Stimulated activated CD8-positive, alpha-beta memory T cell treated with anti-CD3 and anti-CD28 coated beads, Interleukin-7, amount 100 ng/mL, for 24 hours (primary cell): ENCODE data around the gene EPSTI1.
"Not testable (repeated sequence)": the region's sequence is repeated elsewhere in the genome, so short reads cannot be mapped to it uniquely, and the experiment has no call there.

ENCODE experiments used
- DNase-seq: peaks from one replicate; pipeline ENCODE4 v3.0.0-alpha.2; 2020; ENCODE audit warnings: low read depth

Gene EPSTI1

DNA sequence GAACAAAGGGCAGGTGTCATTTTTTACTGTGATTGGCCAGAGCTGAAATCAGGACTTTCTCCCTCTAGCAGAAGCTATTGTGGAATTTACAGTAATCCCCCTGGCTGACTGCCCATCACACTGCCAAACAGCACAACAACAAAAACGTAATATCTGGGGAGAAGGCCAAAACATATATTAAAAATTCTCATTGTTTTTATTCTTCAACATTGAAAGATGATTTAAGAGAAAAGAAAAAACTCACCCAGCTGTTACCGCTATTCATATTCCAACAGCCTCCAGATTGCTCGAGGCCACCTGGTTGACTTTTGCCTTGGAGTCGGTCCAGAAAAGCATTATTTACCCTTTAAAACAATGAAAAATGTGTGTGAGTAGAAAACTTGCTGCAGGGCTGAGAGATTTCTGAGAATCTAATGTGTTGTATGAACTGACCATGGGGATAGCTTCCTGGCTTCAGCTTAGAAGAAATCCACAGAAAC lies 97.2 kb downstream of the EPSTI1 start:
- DNase-seq: no peak

- DNase-seq: no peak
These were observed 98.8 kb downstream of the EPSTI1 start for GRCh38 chr13:42893214-42893671.

DNA sequence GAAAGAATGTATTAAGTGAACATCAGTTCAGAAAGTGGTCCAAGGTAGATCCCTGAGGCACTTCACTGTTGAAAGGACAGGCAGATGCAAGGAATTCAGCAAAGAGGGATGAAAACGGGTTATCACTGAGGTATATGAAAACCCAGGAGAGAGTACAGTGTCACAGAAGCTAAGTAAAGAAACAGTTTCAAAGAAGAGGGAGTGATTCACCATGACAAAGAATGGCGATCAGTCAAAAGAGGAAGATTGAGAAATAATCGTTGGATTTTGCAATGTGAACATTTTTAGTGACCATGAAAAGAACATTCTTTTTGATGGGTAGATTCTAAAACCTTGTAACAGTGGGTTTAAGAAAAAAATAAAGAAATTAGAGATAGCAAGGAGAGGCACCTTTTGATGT lies 99.3 kb downstream of the EPSTI1 start:
- no peak for DNase-seq

DNA sequence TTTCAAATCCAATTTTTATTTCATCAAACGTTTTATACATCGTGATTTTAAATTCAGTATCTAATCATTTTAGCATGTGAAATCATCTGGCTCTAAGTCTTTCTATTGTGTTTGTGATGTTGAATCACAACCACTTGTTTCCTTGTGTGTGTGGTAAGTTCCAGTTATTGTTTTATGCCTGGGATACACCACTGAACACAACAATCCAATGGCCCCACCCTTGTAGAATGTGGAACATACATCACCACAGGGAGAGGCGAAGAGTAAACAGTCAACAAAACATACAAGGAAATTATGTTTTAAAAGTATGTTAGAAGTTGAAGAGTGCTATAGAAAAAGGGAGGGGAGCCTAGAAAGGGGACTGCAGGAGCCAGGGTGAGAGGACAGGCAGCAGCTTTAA lies 100.5 kb downstream of the EPSTI1 start:
- no peak for DNase-seq

GRCh38 chr13:42885325-42885724 lies 106.7 kb downstream of the EPSTI1 start:
- no peak for DNase-seq

DNA sequence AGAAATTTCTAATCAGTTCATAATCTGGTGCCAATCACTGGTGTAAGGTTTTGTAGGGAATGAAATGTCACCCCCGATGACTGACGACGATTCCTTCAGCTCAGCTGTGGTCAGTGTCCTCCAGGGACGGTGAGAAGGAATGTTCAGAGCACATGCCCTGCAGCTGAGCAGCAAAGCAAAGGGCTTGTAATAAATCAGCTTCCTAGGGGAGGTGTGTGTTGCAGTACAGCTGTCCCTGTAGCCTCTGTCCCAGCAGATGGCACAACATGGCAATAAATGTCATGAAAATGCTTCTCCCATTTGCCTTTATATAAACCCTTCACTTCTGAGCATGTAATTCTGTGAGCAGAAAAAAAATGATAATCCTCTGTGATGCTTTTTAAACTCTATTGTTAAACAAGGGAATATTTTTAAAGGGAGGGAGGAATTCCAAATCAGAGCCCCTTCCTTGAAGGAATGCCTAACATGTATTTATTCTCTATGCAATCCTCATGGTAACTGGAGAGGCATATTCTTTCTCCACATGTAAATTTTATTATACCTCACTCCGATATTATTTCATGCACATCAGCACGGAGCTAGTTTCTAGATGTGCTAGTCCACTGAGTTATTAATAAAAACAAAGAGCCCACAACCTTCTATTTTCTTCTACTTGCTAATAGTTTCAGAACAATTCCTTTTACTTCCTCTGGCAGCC lies 108.1 kb downstream of the EPSTI1 start:
- no peak for DNase-seq

DNA sequence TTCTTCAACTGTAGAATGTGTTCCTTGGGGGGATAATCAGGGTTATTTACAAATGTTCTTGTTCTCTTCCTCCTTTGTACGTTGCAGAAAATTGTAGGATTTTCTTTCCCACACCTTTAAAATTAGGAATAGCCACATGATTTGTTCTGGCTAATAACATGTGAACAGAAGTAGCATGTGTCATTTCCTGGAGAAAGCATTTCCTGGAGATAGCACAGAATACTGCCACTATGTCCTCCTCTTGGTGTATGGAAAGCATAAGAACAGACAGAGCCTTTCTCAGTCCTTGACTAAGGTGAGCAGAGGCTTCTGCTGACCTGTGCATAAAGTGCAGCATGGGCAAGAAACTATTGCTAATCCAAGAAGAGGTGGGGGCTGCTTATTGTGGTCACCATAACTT lies 108.9 kb downstream of the EPSTI1 start:
- DNase-seq: no peak

- no peak for DNase-seq
These were observed 111.9 kb downstream of the EPSTI1 start for GRCh38 chr13:42880056-42880605.

DNA sequence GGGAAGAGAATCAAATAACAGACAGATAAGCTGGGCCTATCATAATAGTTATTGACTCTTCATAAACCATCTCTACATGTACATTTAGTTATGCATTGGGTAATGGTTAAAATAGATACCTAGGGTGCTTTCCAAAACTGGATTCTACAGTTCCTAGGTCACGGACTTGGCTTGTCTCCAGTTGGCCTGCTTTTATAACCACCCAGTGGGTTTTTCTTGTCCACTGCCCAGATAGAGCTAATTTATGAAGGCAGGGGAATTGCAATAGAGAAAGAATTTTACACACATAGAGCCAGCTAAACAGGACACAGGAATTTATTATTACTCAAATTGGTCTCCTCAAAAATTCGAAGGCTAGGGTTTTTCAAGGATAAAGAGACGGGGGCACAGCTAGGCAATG lies 113.3 kb downstream of the EPSTI1 start:
- DNase-seq: no peak

- no peak for DNase-seq
These were observed 115.0 kb downstream of the EPSTI1 start for GRCh38 chr13:42876887-42877545.

DNA sequence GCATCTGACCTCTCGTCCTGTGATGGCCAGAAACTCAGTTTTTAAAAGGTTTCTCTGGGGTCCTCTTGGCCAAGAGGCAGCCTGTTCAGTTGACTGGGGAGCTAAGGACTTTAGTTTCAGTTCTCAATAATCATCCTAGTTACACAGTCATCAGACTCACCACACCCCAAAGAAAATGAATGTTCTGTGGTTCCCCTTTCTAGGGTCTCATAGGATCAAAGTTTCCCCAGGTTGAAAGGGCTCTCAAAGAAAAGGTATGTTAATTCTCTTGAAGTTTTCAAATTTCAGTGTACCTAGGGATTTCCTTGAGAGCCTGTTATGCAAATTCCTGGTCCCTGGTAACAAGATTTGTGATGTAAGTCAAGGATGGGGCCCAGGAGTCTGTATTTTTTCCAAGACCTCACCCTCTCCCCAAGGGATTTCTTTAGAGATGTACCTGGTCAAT lies 115.7 kb downstream of the EPSTI1 start:
- DNase-seq: no peak

DNA sequence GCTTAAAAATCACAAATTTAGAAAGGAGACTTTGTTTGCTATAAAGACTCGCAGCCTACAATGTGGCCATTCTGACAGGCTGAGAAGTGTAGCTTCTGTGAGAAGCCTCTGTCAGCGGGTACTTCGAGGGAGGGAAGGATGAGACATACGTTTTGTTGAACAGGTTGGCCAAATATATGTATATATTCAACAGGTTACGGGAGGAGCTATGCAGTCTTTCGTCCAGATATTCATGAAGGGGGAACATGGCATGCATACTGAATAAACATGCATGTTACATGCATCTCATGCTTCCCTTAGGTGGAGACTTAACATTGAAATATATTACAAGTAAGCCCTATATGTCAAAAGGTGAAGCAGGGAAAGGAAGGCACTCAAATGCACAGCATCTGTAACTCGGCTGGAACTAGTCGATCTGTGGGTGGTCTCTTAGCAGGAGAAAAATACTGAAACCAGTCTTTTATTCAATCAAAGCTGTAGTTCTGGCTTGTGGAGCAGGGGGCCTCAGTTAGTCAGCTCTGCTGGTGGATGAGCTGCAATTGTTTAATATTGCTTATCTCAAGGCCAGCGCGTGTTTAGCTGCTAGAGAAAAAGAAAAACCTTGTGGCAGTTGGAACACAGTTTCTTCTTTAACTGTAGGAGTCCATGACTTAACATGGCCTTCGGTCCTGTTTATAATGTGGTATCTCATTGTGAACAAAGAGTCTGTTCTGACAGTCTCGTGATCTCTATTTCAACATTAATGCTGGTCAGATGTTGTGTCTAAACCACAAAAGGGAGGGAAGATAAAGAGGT lies 116.4 kb downstream of the EPSTI1 start:
- no peak for DNase-seq

DNA sequence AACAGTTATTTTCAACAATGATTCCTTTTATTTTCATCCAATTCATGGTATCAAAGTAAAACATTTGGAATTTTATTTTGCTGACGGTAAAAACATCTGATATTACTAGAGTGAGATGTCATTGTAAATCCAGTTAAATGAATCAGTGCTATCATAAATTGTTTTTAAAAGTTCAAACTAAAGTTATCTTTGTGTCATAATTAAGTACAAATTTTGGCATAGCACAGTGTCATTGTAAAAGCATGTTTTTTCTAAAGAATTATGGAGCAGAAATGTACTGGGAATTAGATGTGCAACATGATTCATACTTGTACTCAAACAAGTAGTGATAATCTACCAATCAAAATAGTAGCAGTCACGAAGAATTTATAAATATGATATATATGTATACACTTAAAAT lies 117.8 kb downstream of the EPSTI1 start:
- DNase-seq: no peak

DNA sequence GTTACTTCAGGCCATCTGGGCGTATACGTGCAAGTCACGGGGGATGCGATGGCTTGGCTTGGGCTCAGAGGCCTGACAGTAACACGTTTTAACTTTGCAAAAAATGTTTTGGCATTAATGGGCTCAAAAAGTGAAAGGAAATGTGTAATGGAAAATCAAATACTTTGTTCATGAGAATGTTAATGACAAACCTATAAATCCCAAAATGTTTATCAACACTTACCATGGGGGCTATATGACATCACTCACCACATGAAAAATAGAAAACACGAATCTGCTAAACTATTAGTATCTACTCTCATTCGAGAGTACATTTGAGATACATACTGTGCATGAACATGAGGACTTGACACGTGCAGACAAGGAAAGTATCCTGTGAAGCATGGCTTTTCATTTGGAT lies 119.0 kb downstream of the EPSTI1 start:
- DNase-seq: no peak

GRCh38 chr13:42867232-42867631 lies 124.8 kb downstream of the EPSTI1 start:
- DNase-seq: no peak

DNA sequence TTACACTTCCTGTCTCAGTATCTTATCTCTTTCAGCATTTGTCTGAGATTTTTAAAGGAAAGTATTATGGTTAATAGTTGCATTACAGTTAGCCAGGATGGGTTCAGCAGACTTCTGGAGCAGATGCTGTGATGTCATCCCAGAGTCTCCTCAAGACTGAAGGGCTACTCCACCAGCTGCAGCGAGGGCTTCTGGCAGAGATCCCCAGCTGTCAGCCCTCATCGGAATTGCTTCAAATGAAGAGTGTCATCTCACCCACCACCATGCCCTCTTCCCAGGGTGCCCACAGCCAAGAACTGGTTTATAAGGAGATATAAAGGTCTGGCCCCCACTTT lies 126.3 kb downstream of the EPSTI1 start:
- DNase-seq: no peak

DNA sequence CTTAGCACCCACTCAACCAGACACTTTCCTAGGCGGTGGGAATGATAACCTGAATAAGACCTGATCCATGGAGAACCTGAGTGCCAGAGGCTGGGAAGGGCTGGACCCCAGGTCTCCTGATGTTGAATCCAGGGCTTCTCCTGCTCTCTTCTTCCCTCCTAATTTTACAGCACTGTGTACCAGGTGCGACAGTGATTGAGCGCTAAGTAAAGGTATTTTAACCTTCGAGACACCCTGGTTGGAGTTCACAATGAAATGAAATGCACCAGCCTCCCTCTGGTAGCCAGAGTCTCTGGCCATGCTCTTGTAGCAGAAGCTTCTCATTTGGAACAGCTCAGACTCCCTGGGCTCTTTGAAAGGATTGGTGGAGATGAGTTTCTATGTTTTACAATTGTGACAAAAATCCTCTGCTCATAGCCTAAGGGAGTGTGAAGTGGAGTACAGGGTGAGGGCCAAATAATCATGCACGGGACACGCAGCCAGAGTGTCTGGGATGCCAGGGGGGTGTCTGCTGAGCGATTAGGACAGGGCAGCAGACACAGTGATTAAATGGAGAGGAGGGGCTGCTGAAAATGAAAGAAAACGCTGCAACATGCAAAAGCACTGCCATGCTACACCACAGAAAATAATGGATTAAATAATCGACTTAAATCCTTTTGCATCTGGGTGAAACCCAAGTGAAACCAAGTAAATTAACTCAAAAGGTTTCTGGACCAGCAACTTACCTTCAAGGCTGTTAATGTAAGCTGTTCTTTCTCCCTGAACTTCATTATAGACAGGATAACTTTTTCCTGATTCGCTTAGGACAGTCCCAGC lies 126.9 kb downstream of the EPSTI1 start:
- no peak for DNase-seq

DNA sequence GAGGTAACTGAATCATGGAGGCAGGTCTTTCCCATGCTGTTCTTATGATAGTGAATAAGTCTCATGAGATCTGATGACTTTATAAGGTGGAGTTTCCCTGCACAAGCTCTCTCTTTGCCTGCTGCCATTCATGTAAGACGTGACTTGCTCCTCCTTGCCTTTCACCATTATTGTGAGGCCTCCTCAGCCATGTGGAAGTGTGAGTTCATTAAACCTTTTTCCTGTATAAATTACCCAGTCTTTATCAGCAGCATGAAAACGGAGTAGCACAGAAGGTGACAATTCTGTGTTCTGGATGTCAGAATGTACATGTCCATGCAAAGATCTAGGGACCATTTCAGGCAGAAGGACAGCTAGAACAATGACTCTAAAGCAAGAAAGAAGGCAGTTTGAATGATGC lies 129.7 kb downstream of the EPSTI1 start:
- DNase-seq: not testable (repeated sequence)

DNA sequence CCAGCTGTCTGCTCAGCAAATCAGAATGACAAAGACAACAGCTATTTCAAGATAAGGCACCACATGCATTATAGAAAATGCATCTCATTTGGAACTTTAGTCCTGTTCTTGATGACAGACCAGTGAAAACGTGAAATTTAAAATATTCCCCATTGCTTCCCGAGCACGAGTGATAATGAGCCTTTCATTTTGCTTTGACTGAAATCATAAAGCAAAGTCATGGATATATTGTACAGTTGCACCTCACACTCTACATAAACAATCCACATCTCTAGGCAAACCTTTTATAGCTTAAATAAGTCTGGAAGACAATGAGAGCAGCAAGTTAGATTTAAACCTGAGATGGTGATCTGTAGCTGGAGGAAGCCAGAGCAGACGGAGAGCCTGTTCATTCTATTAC lies 131.6 kb downstream of the EPSTI1 start:
- DNase-seq: no peak

DNA sequence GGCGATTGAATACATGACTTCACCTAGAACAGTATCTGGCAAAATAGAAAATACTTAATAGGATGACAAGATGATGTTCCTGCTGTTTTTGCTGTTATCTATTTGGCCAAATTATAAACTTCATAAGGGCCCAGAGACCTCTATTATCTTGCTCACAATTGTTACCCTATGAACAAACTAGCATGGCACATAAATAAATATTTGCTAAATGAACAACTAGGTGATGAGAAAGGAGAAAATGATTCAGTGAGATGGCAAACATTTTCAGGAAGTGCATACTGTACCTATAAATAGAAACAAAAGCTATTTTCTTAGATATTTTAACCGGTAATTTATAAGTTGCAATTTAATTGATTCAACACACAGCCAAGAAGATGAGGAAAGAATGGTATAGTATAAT lies 132.3 kb downstream of the EPSTI1 start:
- DNase-seq: no peak

- no peak for DNase-seq
These were observed 136.6 kb downstream of the EPSTI1 start for GRCh38 chr13:42855410-42855809.

DNA sequence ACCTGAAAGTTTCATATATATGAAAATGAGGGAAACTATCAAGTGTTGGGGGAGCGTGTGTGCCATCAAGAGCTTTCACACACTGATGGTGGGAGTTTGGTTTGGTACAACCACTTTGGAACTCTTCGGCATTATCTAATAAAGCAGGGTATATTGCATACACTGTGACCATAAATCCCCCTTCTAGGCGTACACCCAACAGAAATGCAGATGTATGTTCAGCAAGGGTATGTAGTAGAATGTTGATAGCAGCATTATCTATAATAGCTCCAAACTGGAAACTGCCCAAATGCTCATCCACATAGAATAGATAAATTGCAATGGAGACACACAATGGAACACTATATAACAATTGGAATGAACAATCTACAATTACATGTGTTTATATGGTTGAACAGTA lies 139.9 kb downstream of the EPSTI1 start:
- DNase-seq: no peak
